Activated CD8-positive, alpha-beta T cell treated with anti-CD3 and anti-CD28 coated beads, Interleukin-2, amount 10 ng/mL, durations not matched to agents 7 days and 5 days (primary cell): ENCODE data around the gene HNRNPCL2. TPM values are rescaled to one million over a fixed set of nuclear protein-coding genes. Genes with fewer than 3 reads are reported as not detected.
"Not testable (repeated sequence)": the region's sequence is repeated elsewhere in the genome, so short reads cannot be mapped to it uniquely, and the experiment has no call there.

Experiments used
- ATAC-seq: fragments of 150-1000 bp; cut with Tn5 transposase; one replicate; pipeline ENCODE4 v1.10.0; 2021; ENCODE audit warnings: moderate library complexity
- CTCF ChIA-PET: fragments of 350-600 bp; sonication (Branson Sonifier 250); formaldehyde crosslinking; loops from one replicate; lab custom pipeline; 2021; ENCODE audit warnings: antibody characterized with exemption; lab: Charles Lee
- POLR2A ChIA-PET: fragments of 350-600 bp; sonication (Branson Sonifier 250); formaldehyde crosslinking; loops from one replicate; lab custom pipeline; 2021; ENCODE audit warnings: antibody characterized with exemption; lab: Charles Lee
- DNase-seq: peaks from one replicate; pipeline ENCODE4 v3.0.0-alpha.2; 2020
- H3K27ac Mint-ChIP-seq: one replicate; pipeline ENCODE4 v1.8.0; 2021; ENCODE audit warnings: mild to moderate bottlenecking, mixed read lengths
- H3K27me3 Mint-ChIP-seq: one replicate; pipeline ENCODE4 v1.8.0; 2021; ENCODE audit warnings: low read depth, mixed read lengths
- H3K36me3 Mint-ChIP-seq: one replicate; pipeline ENCODE4 v1.8.0; 2021; ENCODE audit warnings: low read depth, mixed read lengths
- H3K4me1 Mint-ChIP-seq: one replicate; pipeline ENCODE4 v1.8.0; 2021; ENCODE audit warnings: low read depth, mixed read lengths
- H3K4me3 Mint-ChIP-seq: one replicate; pipeline ENCODE4 v1.8.0; 2021; ENCODE audit warnings: mild to moderate bottlenecking, mixed read lengths
- H3K9me3 Mint-ChIP-seq: one replicate; pipeline ENCODE4 v1.8.0; 2022; ENCODE audit warnings: mixed read lengths; ENCODE audit not compliant: insufficient read depth
- total RNA-seq, 2 experiments: library from RNA; stranded (reverse); gene quantifications; one replicate each; pipeline ENCODE4 v1.2.3, GENCODE V29; 2021

Gene HNRNPCL2
- total RNA-seq = not detected

- H3K36me3 Mint-ChIP-seq, H3K27me3 Mint-ChIP-seq, H3K4me3 Mint-ChIP-seq, DNase-seq, H3K27ac Mint-ChIP-seq, H3K9me3 Mint-ChIP-seq, ATAC-seq, POLR2A ChIA-PET, H3K4me1 Mint-ChIP-seq, CTCF ChIA-PET: not testable (repeated sequence)
Observed at GRCh38 chr1:13116754-13117153, at the start of gene HNRNPCL2. Gene HNRNPCL2, minus strand, starts transcription at chr1:13116854. Its CDS starts 454 bp downstream, at chr1:13116400.

- CTCF ChIA-PET, H3K27ac Mint-ChIP-seq, POLR2A ChIA-PET, H3K27me3 Mint-ChIP-seq, DNase-seq, H3K9me3 Mint-ChIP-seq, H3K4me1 Mint-ChIP-seq, H3K4me3 Mint-ChIP-seq, ATAC-seq, H3K36me3 Mint-ChIP-seq: not testable (repeated sequence)
Observed at GRCh38 chr1:13165531-13165930, 48.9 kb upstream of the HNRNPCL2 start, which contains the start of gene HNRNPCL4. Gene HNRNPCL4, minus strand, starts transcription at chr1:13165631. Its CDS starts 164 bp downstream, at chr1:13165467.

- ATAC-seq, POLR2A ChIA-PET, H3K27me3 Mint-ChIP-seq, DNase-seq, H3K4me3 Mint-ChIP-seq, CTCF ChIA-PET, H3K27ac Mint-ChIP-seq, H3K9me3 Mint-ChIP-seq, H3K36me3 Mint-ChIP-seq, H3K4me1 Mint-ChIP-seq: not testable (repeated sequence)
Observed at GRCh38 chr1:13155909-13156308, 39.3 kb upstream of the HNRNPCL2 start, which contains the start of gene PRAMEF26. Gene PRAMEF26, minus strand, starts transcription at chr1:13156009. Its CDS starts 2,914 bp downstream, at chr1:13153095.

GRCh38 chr1:13070474-13070873, 46.2 kb downstream of the HNRNPCL2 start, which contains the start of gene PRAMEF25:
Gene PRAMEF25, plus strand, starts transcription at chr1:13070774. Its CDS starts 2,920 bp downstream, at chr1:13073694.
- H3K4me3 Mint-ChIP-seq, H3K36me3 Mint-ChIP-seq, H3K27me3 Mint-ChIP-seq, H3K4me1 Mint-ChIP-seq, H3K9me3 Mint-ChIP-seq, POLR2A ChIA-PET, CTCF ChIA-PET, ATAC-seq, H3K27ac Mint-ChIP-seq, DNase-seq: not testable (repeated sequence)

Other genes with a start within 250 kb of the HNRNPCL2 start
- gene PRAMEF4, start 230.7 kb downstream of the HNRNPCL2 start, total RNA-seq = not detected
- gene PRAMEF10, start 218.6 kb downstream of the HNRNPCL2 start, total RNA-seq = not detected
- gene PRAMEF7, start 200.2 kb downstream of the HNRNPCL2 start, total RNA-seq = not detected
- gene PRAMEF6, start 169.3 kb downstream of the HNRNPCL2 start, total RNA-seq = not detected
- gene PRAMEF27, start 60.3 kb downstream of the HNRNPCL2 start, total RNA-seq = not detected
- not detected for gene HNRNPCL3, start 56.1 kb downstream of the HNRNPCL2 start, total RNA-seq
- gene PRAMEF25, start 46.1 kb downstream of the HNRNPCL2 start, total RNA-seq = not detected
- gene PRAMEF26, start 39.2 kb upstream of the HNRNPCL2 start, total RNA-seq = not detected
- gene HNRNPCL4, start 48.8 kb upstream of the HNRNPCL2 start, total RNA-seq = not detected
- not detected for gene PRAMEF9, start 55.0 kb upstream of the HNRNPCL2 start, total RNA-seq
- gene PRAMEF13, start 84.6 kb upstream of the HNRNPCL2 start, total RNA-seq = not detected
- not detected for gene PRAMEF18, start 109.3 kb upstream of the HNRNPCL2 start, total RNA-seq
- gene PRAMEF5, start 137.3 kb upstream of the HNRNPCL2 start, total RNA-seq = not detected
- not detected for gene PRAMEF8, start 168.3 kb upstream of the HNRNPCL2 start, total RNA-seq
- not detected for gene PRAMEF33, start 186.7 kb upstream of the HNRNPCL2 start, total RNA-seq
- not detected for gene PRAMEF15, start 198.7 kb upstream of the HNRNPCL2 start, total RNA-seq
- not detected for gene PRAMEF14, start 230.3 kb upstream of the HNRNPCL2 start, total RNA-seq